CD4-positive, alpha-beta memory T cell (primary cell): ENCODE results near the gene PTPRR. TPM values are rescaled to one million over a fixed set of nuclear protein-coding genes. Genes with fewer than 3 reads are reported as not detected.
"Not testable (repeated sequence)": the region's sequence is repeated elsewhere in the genome, so short reads cannot be mapped to it uniquely, and the experiment has no call there.

Experiments used
- CTCF ChIA-PET: fragments of 350-600 bp; sonication (Branson Sonifier 250); formaldehyde crosslinking; loops from one replicate; lab custom pipeline; 2021; ENCODE audit warnings: inconsistent platforms; ENCODE audit not compliant: partially characterized antibody; lab: Charles Lee
- POLR2A ChIA-PET: fragments of 350-600 bp; sonication (Branson Sonifier 250); formaldehyde crosslinking; loops from one replicate; lab custom pipeline; 2021; ENCODE audit not compliant: partially characterized antibody; lab: Charles Lee
- DNase-seq, 5 donors: peaks; one replicate each; pipeline versions ENCODE4 v3.0.0 to v3.0.0-alpha.2; 2020 to 2022; ENCODE audit warnings: mixed read lengths in 1 of 5
- H3K27ac ChIP-seq: one replicate; pipeline ENCODE4 v1.7.0; 2013; ENCODE audit warnings: low read depth, low read length
- H3K27me3 ChIP-seq: 2 replicates; pipeline ENCODE4 v1.7.0; 2013; ENCODE audit warnings: mild to moderate bottlenecking, low read length, moderate library complexity; ENCODE audit not compliant: insufficient read depth
- H3K36me3 ChIP-seq: 2 replicates; pipeline ENCODE4 v1.7.0; 2013; ENCODE audit warnings: mild to moderate bottlenecking, low read length, moderate library complexity; ENCODE audit not compliant: insufficient read depth
- H3K4me1 ChIP-seq: 2 replicates; pipeline ENCODE4 v1.7.0; 2013; ENCODE audit warnings: mild to moderate bottlenecking, low read length, moderate library complexity; ENCODE audit not compliant: insufficient read depth
- H3K4me3 ChIP-seq, 2 donors: one replicate each; pipeline ENCODE4 v1.7.0; 2013; ENCODE audit warnings: low read length in 2 of 2, mild to moderate bottlenecking in 1 of 2
- H3K9me3 ChIP-seq, 2 donors: one replicate each; pipeline ENCODE4 v1.7.0; 2013; ENCODE audit warnings: low read length in 2 of 2, control low read depth in 1 of 2; ENCODE audit not compliant: control insufficient read depth in 1 of 2
- H3K27ac Mint-ChIP-seq, 7 donors: one replicate each; pipeline ENCODE4 v1.8.0; 2020 to 2021; ENCODE audit warnings: mixed read lengths in 7 of 7, mild to moderate bottlenecking in 6 of 7, inconsistent platforms in 3 of 7, moderate library complexity in 3 of 7
- H3K27me3 Mint-ChIP-seq, 2 donors: one replicate each; pipeline ENCODE4 v1.8.0; 2020 to 2021; ENCODE audit warnings: mixed read lengths in 2 of 2
- H3K36me3 Mint-ChIP-seq, 2 donors: one replicate each; pipeline ENCODE4 v1.8.0; 2020 to 2021; ENCODE audit warnings: mixed read lengths in 2 of 2, inconsistent platforms in 1 of 2, mild to moderate bottlenecking in 1 of 2
- H3K4me1 Mint-ChIP-seq, 4 donors: one replicate each; pipeline ENCODE4 v1.8.0; 2020 to 2021; ENCODE audit warnings: mixed read lengths in 4 of 4, mild to moderate bottlenecking in 1 of 4
- H3K4me3 Mint-ChIP-seq, 8 donors: one replicate each; pipeline ENCODE4 v1.8.0; 2020 to 2021; ENCODE audit warnings: mixed read lengths in 8 of 8, mild to moderate bottlenecking in 7 of 8, moderate library complexity in 6 of 8, inconsistent platforms in 3 of 8
- H3K9me3 Mint-ChIP-seq, 8 donors: one replicate each; pipeline ENCODE4 v1.8.0; 2020 to 2021; ENCODE audit warnings: mixed read lengths in 8 of 8, mild to moderate bottlenecking in 5 of 8, inconsistent platforms in 3 of 8, moderate library complexity in 1 of 8
- intact Hi-C: fragments of 100-400 bp; cut with micrococcal nuclease; formaldehyde crosslinking; loops from one replicate; pipeline ENCODE4 v1.15.1; 2023
- polyA plus RNA-seq, 2 donors: library from polyadenylated mRNA; unstranded; fragments of 300-500 nt; fragmentation: Illumina TruSeq; gene quantifications; one replicate each; pipeline ENCODE4 v1.2.3, GENCODE V29; 2021
- total RNA-seq, 2 experiments: library from RNA; stranded (reverse); gene quantifications; one replicate each; pipeline ENCODE4 v1.2.3, GENCODE V29; 2021

The PTPRR gene
- total and polyA plus RNA-seq, 4 experiments from 2014 or later: not detected

DNA sequence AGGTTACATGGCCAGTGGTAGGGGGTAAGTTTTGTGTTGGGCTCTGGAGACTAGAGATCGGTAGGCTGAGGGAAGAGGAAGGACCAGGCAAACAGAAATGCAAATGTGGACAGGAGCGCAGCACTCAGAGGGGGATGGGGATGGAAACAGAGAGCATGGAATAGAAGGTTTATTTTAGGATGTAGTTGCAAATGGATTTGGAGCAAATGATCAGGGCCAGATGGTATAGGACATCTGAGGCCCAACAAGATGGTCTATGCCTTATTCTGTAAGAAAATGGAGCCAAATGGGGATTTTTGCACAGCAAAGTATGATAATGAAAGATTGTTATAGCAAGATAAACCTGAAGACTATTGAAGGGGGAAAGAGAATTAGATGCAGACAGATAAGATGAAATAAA lies 180.8 kb downstream of the PTPRR start:
- Histone ChIP-seq H3K4me1 (no peaks in the 10 kb centered on the region), H3K36me3 (no peaks in the 10 kb centered on the region), H3K27me3 (no peaks in the 10 kb centered on the region), H3K4me3 (no peak overlapping the region), H3K27ac (no peak overlapping the region), H3K9me3 (no peaks in the 10 kb centered on the region)
- no peaks in the 10 kb centered on the region for H3K4me1 Mint-ChIP-seq
- intact Hi-C loops: no loop called here
- no peak overlapping the region for H3K4me3 Mint-ChIP-seq
- H3K36me3 Mint-ChIP-seq: no peaks in the 10 kb centered on the region
- ChIA-PET POLR2A (no interaction called here), CTCF (no interaction called here)
- H3K27me3 Mint-ChIP-seq: peaks cover 5 to 11% of the 10 kb centered on the region in 2 donors
- no peak overlapping the region for H3K27ac Mint-ChIP-seq
- DNase-seq: no peak
- peaks cover 0 to 4% (median 0%) of the 10 kb centered on the region in 8 donors for H3K9me3 Mint-ChIP-seq

DNA sequence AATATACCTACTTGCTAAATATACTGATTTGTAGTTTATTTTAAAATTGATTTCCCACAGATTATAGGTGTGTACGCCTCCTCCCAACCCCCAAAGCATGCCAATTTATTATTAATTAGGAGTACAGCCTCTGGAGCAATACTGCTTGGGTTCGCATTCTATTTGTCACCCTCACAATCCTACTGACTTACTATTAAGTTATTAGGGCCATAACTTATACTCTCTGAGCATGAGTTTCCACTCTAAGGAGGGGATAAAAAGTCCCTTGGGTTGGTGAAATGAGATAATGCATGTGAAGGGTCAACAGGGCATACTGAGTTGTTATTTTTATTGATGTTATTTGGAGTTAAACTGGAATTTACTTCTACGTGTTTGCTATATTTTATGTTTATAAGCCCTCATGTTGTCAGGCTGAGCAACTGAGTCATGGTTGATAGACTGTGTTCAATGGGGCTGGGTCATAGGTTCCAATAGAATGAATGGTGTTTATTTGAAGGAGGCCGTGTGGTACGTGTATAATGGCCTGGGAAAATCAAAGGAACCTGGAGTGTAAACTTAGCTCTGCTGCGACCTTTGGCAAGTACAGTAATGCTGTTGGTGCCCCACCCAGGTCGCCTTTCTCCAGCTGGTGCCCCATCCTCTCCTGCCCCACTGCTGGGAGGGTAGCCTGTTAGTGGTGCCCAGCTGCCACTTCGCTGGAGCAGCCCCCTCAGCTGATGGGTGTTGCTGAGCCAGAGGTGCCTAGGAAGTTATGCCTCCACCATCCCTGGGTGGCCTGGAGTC lies 184.0 kb downstream of the PTPRR start:
- H3K36me3 ChIP-seq: no peaks in the 10 kb centered on the region
- H3K27me3 Mint-ChIP-seq: peaks cover 8 to 9% of the 10 kb centered on the region in 2 donors
- no peak overlapping the region for H3K27ac ChIP-seq
- no peaks in the 10 kb centered on the region for H3K4me1 Mint-ChIP-seq
- peaks cover 0 to 4% (median 0%) of the 10 kb centered on the region in 8 donors for H3K9me3 Mint-ChIP-seq
- H3K36me3 Mint-ChIP-seq: no peaks in the 10 kb centered on the region
- POLR2A ChIA-PET: no interaction called here
- H3K9me3 ChIP-seq: no peaks in the 10 kb centered on the region
- no peaks in the 10 kb centered on the region for H3K4me1 ChIP-seq
- CTCF ChIA-PET: interaction anchor here (1.2 kb wide), 1 partner anchor 857 kb away, joined by 3 read pairs; no protein-coding TSS in a partner anchor
- no peak overlapping the region for H3K4me3 Mint-ChIP-seq
- H3K27me3 ChIP-seq: no peaks in the 10 kb centered on the region
- no peak overlapping the region for H3K27ac Mint-ChIP-seq
- no peak overlapping the region for H3K4me3 ChIP-seq
- intact Hi-C loops: no loop called here
- no peak for DNase-seq

DNA sequence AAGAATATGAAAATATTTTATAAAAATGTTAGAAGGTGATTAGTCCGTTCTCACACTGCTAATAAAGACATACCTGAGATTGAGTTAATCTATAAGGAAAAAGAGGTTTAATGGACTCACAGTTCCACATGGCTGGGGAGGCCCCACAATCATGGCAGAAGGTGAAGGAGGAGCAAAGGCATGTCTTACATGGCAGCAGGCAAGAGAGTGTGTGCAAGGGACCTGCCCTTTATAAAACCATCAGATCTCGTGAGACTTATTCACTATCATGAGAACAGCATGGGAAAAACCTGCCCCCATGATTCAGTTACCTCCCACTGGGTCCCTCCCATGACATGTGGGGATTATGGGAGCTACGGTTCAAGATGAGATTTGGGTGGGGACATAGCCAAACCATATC lies 185.3 kb downstream of the PTPRR start:
- H3K27me3 Mint-ChIP-seq, POLR2A ChIA-PET, H3K27ac Mint-ChIP-seq, intact Hi-C loops, H3K27ac ChIP-seq, H3K4me1 Mint-ChIP-seq, H3K4me1 ChIP-seq, H3K27me3 ChIP-seq, H3K36me3 Mint-ChIP-seq, DNase-seq, H3K9me3 Mint-ChIP-seq, H3K9me3 ChIP-seq, H3K4me3 ChIP-seq, H3K36me3 ChIP-seq: not testable (repeated sequence)
- CTCF ChIA-PET: interaction anchor here (1.2 to 1.3 kb wide), 2 partner anchors 11 to 856 kb away, joined by 3 to 4 read pairs; no protein-coding TSS in a partner anchor
- peak overlapping the region in 1 of 8 donors; percentile 5 for H3K4me3 Mint-ChIP-seq

DNA sequence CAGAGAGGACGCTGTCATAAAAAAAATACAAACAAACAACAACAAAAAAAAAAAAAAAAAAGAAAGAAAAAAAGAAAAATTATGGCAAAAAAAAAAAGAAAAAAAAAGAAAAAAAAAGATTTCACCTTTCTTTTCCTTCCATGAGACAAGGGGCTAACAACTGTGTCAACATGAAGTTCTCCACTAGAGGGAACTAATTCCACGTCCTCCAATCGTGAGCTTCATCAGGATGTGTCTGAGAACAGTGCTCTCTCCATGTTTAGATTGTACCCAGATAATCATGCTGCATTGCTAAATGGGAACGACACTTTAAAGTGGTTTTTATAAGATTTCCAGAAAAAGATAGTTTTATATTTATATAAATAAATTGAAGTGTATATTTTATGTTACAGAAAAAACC lies 187.2 kb downstream of the PTPRR start:
- peak in 2 of 5 donors; percentile 11 to 30 for DNase-seq
- no peaks in the 10 kb centered on the region for H3K36me3 ChIP-seq
- POLR2A ChIA-PET: no interaction called here
- H3K4me3 ChIP-seq: no peak overlapping the region
- Mint-ChIP-seq H3K4me3 (no peak overlapping the region), H3K9me3 (peaks cover 0 to 2% (median 0%) of the 10 kb centered on the region in 8 donors), H3K4me1 (peaks cover 0 to 1% (median 0%) of the 10 kb centered on the region in 4 donors), H3K36me3 (no peaks in the 10 kb centered on the region), H3K27me3 (peaks cover 4 to 5% of the 10 kb centered on the region in 2 donors), H3K27ac (no peak overlapping the region)
- no peaks in the 10 kb centered on the region for H3K4me1 ChIP-seq
- no peaks in the 10 kb centered on the region for H3K9me3 ChIP-seq
- CTCF ChIA-PET: interaction anchor here (0.6 to 1.3 kb wide), 6 partner anchors 854 to 1153 kb away, joined by 3 to 5 read pairs (median 4); no protein-coding TSS in a partner anchor
- no peaks in the 10 kb centered on the region for H3K27me3 ChIP-seq
- H3K27ac ChIP-seq: no peak overlapping the region
- intact Hi-C loops: loop anchor here (5.0 kb wide), 1 partner anchor 1376 kb away; the partner anchor contains the start of gene YEATS4

DNA sequence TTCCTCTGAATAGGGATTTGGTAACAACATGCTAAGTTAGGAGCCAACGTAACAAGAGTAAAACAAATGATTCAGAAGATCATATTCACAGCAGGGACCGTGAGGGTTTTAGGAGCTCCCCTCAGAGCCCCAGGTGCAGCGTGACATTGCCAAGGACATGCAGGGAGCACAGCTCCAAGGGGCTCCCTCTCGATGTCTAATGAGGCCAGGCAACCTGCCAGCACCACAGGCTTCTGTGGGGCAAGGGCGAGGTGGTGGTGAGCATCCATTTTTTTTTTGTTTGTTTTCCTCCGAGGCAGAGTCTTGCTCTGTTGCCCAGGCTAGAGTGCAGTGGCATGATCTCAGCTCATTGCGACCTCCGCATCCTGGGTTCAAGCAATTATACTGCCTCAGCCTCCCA lies 188.3 kb downstream of the PTPRR start:
- ChIA-PET CTCF (interaction anchor here (0.8 to 1.3 kb wide), 2 partner anchors 12 to 853 kb away, joined by 4 to 5 read pairs; no protein-coding TSS in a partner anchor), POLR2A (no interaction called here)
- DNase-seq: no peak
- Histone ChIP-seq H3K9me3 (no peaks in the 10 kb centered on the region), H3K36me3 (no peaks in the 10 kb centered on the region), H3K4me3 (no peak overlapping the region), H3K27ac (no peak overlapping the region), H3K4me1 (no peaks in the 10 kb centered on the region), H3K27me3 (no peaks in the 10 kb centered on the region)
- peaks cover 0 to 2% (median 0%) of the 10 kb centered on the region in 8 donors for H3K9me3 Mint-ChIP-seq
- intact Hi-C loops: loop anchor here (5.0 kb wide), 1 partner anchor 1375 kb away; the partner anchor contains the start of gene YEATS4
- H3K36me3 Mint-ChIP-seq: no peaks in the 10 kb centered on the region
- H3K27ac Mint-ChIP-seq: no peak overlapping the region
- H3K4me1 Mint-ChIP-seq: peaks cover 0 to 1% (median 0%) of the 10 kb centered on the region in 4 donors
- H3K27me3 Mint-ChIP-seq: peaks cover 3 to 5% of the 10 kb centered on the region in 2 donors
- no peak overlapping the region for H3K4me3 Mint-ChIP-seq

DNA sequence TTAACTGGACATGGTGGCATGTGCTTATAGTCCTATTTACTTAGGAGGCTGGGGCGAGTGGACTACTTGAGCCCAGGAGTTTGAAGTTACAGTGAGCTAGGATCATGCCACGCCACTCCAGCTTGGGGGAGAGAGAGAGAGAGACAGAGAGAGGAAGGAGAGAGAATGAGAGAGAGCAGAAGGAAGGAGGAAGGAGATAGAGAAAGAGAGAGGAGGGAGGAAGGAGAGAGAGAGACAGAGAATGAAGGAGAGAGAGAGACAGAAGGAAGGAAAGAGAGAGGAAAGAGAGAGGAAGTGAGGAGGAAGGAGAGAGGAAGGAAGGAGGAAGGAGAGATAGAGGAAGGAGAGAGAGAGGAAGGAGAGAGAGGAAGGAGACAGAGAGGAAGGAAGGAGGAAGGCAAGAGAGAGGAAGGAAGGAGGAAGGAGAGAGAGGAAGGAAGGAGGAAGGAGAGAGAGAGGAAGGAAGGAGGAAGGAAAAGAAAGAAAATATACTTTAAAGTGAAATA lies 189.8 kb downstream of the PTPRR start:
- Histone ChIP-seq H3K4me3 (no peak overlapping the region), H3K36me3 (no peaks in the 10 kb centered on the region), H3K9me3 (no peaks in the 10 kb centered on the region), H3K27me3 (no peaks in the 10 kb centered on the region), H3K27ac (no peak overlapping the region), H3K4me1 (no peaks in the 10 kb centered on the region)
- Mint-ChIP-seq H3K36me3 (no peaks in the 10 kb centered on the region), H3K4me3 (no peak overlapping the region), H3K4me1 (peaks cover 0 to 1% (median 0%) of the 10 kb centered on the region in 4 donors), H3K9me3 (no peaks in the 10 kb centered on the region), H3K27ac (no peak overlapping the region), H3K27me3 (peaks cover 3 to 5% of the 10 kb centered on the region in 2 donors)
- POLR2A ChIA-PET: no interaction called here
- no peak for DNase-seq
- CTCF ChIA-PET: interaction anchor here (1.1 to 2.1 kb wide), 2 partner anchors 829 to 852 kb away, joined by 4 to 14 read pairs; no protein-coding TSS in a partner anchor
- intact Hi-C loops: loop anchor here (1.0 to 5.0 kb wide), 3 partner anchors 153 to 1373 kb away; partner anchors contain the start of gene YEATS4

DNA sequence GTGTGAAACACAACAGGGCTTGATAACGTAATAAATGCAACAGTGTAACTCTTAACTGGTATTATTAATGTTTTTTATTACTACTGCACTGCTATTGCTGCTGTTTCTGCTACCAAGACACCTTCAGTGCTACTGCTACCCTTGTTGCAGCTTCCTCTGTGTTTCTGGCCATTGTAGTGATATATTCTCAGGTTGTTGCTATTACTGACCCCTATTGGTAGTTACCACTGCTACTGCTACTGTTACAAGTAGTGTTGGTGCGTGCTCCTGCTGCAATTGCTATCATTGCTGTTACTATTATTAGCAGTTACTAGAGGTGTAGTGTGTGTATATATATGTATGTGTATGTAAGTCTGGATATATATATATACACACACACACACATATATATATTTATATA lies 196.1 kb downstream of the PTPRR start:
- Mint-ChIP-seq H3K4me1 (peaks cover 0 to 8% (median 5%) of the 10 kb centered on the region in 4 donors), H3K27me3 (peaks cover 1 to 6% of the 10 kb centered on the region in 2 donors), H3K4me3 (no peak overlapping the region), H3K27ac (no peak overlapping the region), H3K36me3 (no peaks in the 10 kb centered on the region), H3K9me3 (no peaks in the 10 kb centered on the region)
- ChIA-PET CTCF (interaction anchor here (1.0 kb wide), 1 partner anchor 823 kb away, joined by 3 read pairs; no protein-coding TSS in a partner anchor), POLR2A (no interaction called here)
- no peak overlapping the region for H3K4me3 ChIP-seq
- intact Hi-C loops: loop anchor here (5.0 kb wide), 2 partner anchors 132 to 987 kb away; partner anchors contain the start of gene RAB3IP
- H3K4me1 ChIP-seq: peaks cover 5% of the 10 kb centered on the region
- H3K27ac ChIP-seq: no peak overlapping the region
- no peak for DNase-seq
- H3K9me3 ChIP-seq: no peaks in the 10 kb centered on the region
- H3K27me3 ChIP-seq: no peaks in the 10 kb centered on the region
- H3K36me3 ChIP-seq: no peaks in the 10 kb centered on the region
